ENCODE measurements around the gene URB1. TPM values are rescaled to one million over a fixed set of nuclear protein-coding genes. Genes with fewer than 3 reads are reported as not detected.

URB1 gene
- total and polyA plus RNA-seq, 8 donors: 11.4 to 15.7 (median 14.2) TPM

- Histone ChIP-seq H3K4me1 (no peaks in the 10 kb centered on the region), H3K9me3 (no peaks in the 10 kb centered on the region), H3K27me3 (no peaks in the 10 kb centered on the region), H3K36me3 (peaks cover 0 to 3% of the 10 kb centered on the region in 2 donors), H3K27ac (no peak overlapping the region), H3K4me3 (no peak overlapping the region)
- TF ChIP-seq CTCF (IDR thresholded peaks at IDR 0.05): no peak
- intact Hi-C loops (cut with DNase I): loop anchor here in 1 of 2 donors (10.0 kb wide), 1 partner anchor 477 kb away; no protein-coding TSS in a partner anchor
- ATAC-seq (no peak), DNase-seq (no peak)
Measured at GRCh38 chr21:32261929-32262328, 130.9 kb downstream of the URB1 start.

Other genes starting within 250 kb of the URB1 start
- 1 to 10 TPM; 7.0 to 7.1 TPM for gene MIS18A, start 114.0 kb downstream of the URB1 start, total RNA-seq
- gene MIS18A, start 114.0 kb downstream of the URB1 start, polyA plus RNA-seq (ENCODE audit: insufficient read length in 6 of 6): 10 to 100 TPM; 19.9 to 24.0 (median 20.7) TPM
- gene MRAP, start 94.2 kb downstream of the URB1 start, total RNA-seq: under 1 TPM; 0.29 to 0.39 TPM
- gene MRAP, start 94.2 kb downstream of the URB1 start, polyA plus RNA-seq (ENCODE audit: insufficient read length in 6 of 6): under 1 TPM in 4 of 6 donors, not detected in 2; 0.34 to 0.69 (median 0.43) TPM
- gene EVA1C, start 19.7 kb upstream of the URB1 start, total RNA-seq: 10 to 100 TPM; 21.8 to 29.8 TPM
- gene EVA1C, start 19.7 kb upstream of the URB1 start, polyA plus RNA-seq (ENCODE audit: insufficient read length in 6 of 6): 1 to 10 TPM; 2.9 to 5.0 (median 3.8) TPM
- under 1 TPM; 0.55 to 0.67 TPM for gene TCP10L, start 192.5 kb upstream of the URB1 start, total RNA-seq
- gene TCP10L, start 192.5 kb upstream of the URB1 start, polyA plus RNA-seq (ENCODE audit: insufficient read length in 6 of 6): 1 to 10 TPM in 1 of 6 donors, under 1 TPM in 5; 0.43 to 1.5 (median 0.76) TPM
- gene CFAP298, start 219.4 kb upstream of the URB1 start, total RNA-seq: 10 to 100 TPM; 31.5 to 34.7 TPM
- 10 to 100 TPM; 45.8 to 71.0 (median 47.3) TPM for gene CFAP298, start 219.4 kb upstream of the URB1 start, polyA plus RNA-seq (ENCODE audit: insufficient read length in 6 of 6)